CD4-positive, CD25-positive, alpha-beta regulatory T cell (primary cell): ENCODE results near the gene HHIPL1. TPM values are rescaled to one million over a fixed set of nuclear protein-coding genes. Genes with fewer than 3 reads are reported as not detected.

Source experiments
- ATAC-seq, 2 donors: fragments of 150-1000 bp; cut with Tn5 transposase; one replicate each; pipeline ENCODE4 v1.10.0; 2021; ENCODE audit warnings: low read depth in 2 of 2, moderate number of reproducible peaks in 2 of 2, moderate library complexity in 1 of 2
- DNase-seq, 3 donors: peaks; one replicate each; pipeline versions ENCODE4 v3.0.0 to v3.0.0-alpha.2; 2012 to 2022; ENCODE audit warnings: mixed read lengths in 1 of 3
- H3K27ac ChIP-seq: one replicate; pipeline ENCODE4 v1.7.0; 2013; ENCODE audit warnings: mild to moderate bottlenecking, low read length; ENCODE audit not compliant: insufficient read depth, poor library complexity, severe bottlenecking
- H3K27me3 ChIP-seq: one replicate; pipeline ENCODE4 v1.7.0; 2013; ENCODE audit warnings: low read length; ENCODE audit not compliant: control insufficient read depth, insufficient read depth
- H3K36me3 ChIP-seq: one replicate; pipeline ENCODE4 v1.7.0; 2013; ENCODE audit warnings: mild to moderate bottlenecking, low read length, moderate library complexity; ENCODE audit not compliant: control insufficient read depth, insufficient read depth
- H3K4me1 ChIP-seq: 2 replicates; pipeline ENCODE4 v1.7.0; 2013; ENCODE audit warnings: mild to moderate bottlenecking, low read length; ENCODE audit not compliant: insufficient read depth, control insufficient read depth, poor library complexity, severe bottlenecking
- H3K4me3 ChIP-seq: one replicate; pipeline ENCODE4 v1.7.0; 2013; ENCODE audit warnings: low read depth, mild to moderate bottlenecking, low read length, moderate library complexity
- H3K9me3 ChIP-seq, 2 experiments: 1 replicate in 1 of 2; 2 replicates in 1 of 2; pipeline ENCODE4 v1.7.0; 2013; ENCODE audit warnings: low read length in 2 of 2, mild to moderate bottlenecking in 1 of 2, moderate library complexity in 1 of 2; ENCODE audit not compliant: control insufficient read depth in 2 of 2
- H3K27ac Mint-ChIP-seq, 3 donors: one replicate each; pipeline ENCODE4 v1.8.0; 2020 to 2022; ENCODE audit warnings: mild to moderate bottlenecking in 3 of 3, mixed read lengths in 3 of 3, moderate library complexity in 2 of 3
- H3K27me3 Mint-ChIP-seq: one replicate; pipeline ENCODE4 v1.8.0; 2022; ENCODE audit warnings: mild to moderate bottlenecking, mixed read lengths
- H3K36me3 Mint-ChIP-seq: one replicate; pipeline ENCODE4 v1.8.0; 2020; ENCODE audit warnings: mixed read lengths
- H3K4me1 Mint-ChIP-seq, 4 donors: one replicate each; pipeline ENCODE4 v1.8.0; 2020 to 2022; ENCODE audit warnings: mixed read lengths in 4 of 4, mild to moderate bottlenecking in 1 of 4
- H3K4me3 Mint-ChIP-seq, 4 donors: one replicate each; pipeline ENCODE4 v1.8.0; 2020 to 2022; ENCODE audit warnings: mild to moderate bottlenecking in 4 of 4, mixed read lengths in 4 of 4, moderate library complexity in 3 of 4
- H3K9me3 Mint-ChIP-seq, 7 donors: one replicate each; pipeline ENCODE4 v1.8.0; 2020 to 2022; ENCODE audit warnings: mixed read lengths in 7 of 7, mild to moderate bottlenecking in 3 of 7, moderate library complexity in 2 of 7
- polyA plus RNA-seq, 4 donors: library from polyadenylated mRNA; unstranded; fragments of 300-500 nt; fragmentation: Illumina TruSeq; gene quantifications; one replicate each; pipeline ENCODE4 v1.2.3, GENCODE V29; 2021
- total RNA-seq: library from RNA; stranded (reverse); gene quantifications from one replicate; pipeline ENCODE4 v1.2.3, GENCODE V29; 2022

Gene HHIPL1
- total and polyA plus RNA-seq, 5 donors from 2014 or later: 0.23 TPM; not detected in 4

DNA sequence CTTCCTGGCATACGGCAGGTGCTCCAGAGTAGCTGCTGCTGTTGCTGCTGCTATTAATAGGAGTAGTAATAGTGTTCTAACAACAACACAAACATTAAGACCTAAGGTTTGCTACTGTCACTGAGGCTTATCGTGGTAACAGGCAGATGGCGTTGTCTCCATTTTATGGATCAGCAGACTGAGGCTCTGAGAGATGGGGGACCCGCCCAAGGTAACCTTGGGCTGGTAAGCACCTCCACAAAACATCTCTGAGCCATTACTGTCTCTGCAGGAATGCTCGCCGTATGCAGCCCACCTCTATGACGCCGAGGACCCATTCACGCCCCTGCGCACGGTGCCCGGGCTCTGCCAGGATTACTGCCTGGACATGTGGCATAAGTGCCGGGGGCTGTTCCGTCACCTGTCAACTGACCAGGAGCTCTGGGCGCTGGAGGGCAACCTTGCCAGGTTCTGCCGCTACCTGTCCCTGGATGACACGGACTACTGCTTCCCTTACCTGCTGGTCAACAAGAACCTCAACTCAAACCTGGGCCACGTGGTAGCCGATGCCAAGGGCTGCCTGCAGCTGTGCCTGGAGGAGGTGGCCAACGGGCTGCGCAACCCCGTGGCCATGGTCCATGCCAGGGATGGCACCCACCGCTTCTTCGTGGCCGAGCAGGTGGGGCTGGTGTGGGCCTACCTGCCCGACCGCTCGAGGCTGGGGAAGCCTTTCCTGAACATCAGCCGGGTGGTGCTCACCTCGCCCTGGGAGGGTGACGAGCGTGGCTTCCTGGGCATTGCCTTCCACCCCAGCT is 7.2 kb downstream of the HHIPL1 start:
- peaks cover 2% of the 10 kb centered on the region for H3K27me3 ChIP-seq
- no peaks in the 10 kb centered on the region for H3K36me3 ChIP-seq
- H3K27ac Mint-ChIP-seq: no peak overlapping the region
- no peaks in the 10 kb centered on the region for H3K4me1 ChIP-seq
- H3K27ac ChIP-seq: no peak overlapping the region
- H3K27me3 Mint-ChIP-seq: peaks cover 24% of the 10 kb centered on the region
- no peak for DNase-seq
- H3K36me3 Mint-ChIP-seq: no peaks in the 10 kb centered on the region
- no peak overlapping the region for H3K4me3 Mint-ChIP-seq
- ATAC-seq: no peak
- no peaks in the 10 kb centered on the region for H3K9me3 ChIP-seq
- H3K4me3 ChIP-seq: no peak overlapping the region
- no peaks in the 10 kb centered on the region for H3K4me1 Mint-ChIP-seq
- H3K9me3 Mint-ChIP-seq: peaks cover 0 to 3% (median 0%) of the 10 kb centered on the region in 7 donors

- Histone ChIP-seq H3K4me3 (no peak overlapping the region), H3K27me3 (peaks cover 12% of the 10 kb centered on the region), H3K9me3 (no peaks in the 10 kb centered on the region), H3K4me1 (no peaks in the 10 kb centered on the region), H3K27ac (no peak overlapping the region), H3K36me3 (no peaks in the 10 kb centered on the region)
- Mint-ChIP-seq H3K4me3 (no peak overlapping the region), H3K27ac (no peak overlapping the region), H3K9me3 (peaks cover 0 to 3% (median 0%) of the 10 kb centered on the region in 7 donors), H3K36me3 (no peaks in the 10 kb centered on the region), H3K27me3 (peaks cover 31% of the 10 kb centered on the region), H3K4me1 (peaks cover 0 to 3% (median 0%) of the 10 kb centered on the region in 4 donors)
- no peak for ATAC-seq
- no peak for DNase-seq
Measured at GRCh38 chr14:99654235-99654985, 9.5 kb downstream of the HHIPL1 start.

- Mint-ChIP-seq H3K4me3 (no peak overlapping the region), H3K27me3 (peaks cover 37% of the 10 kb centered on the region), H3K4me1 (peaks cover 0 to 5% (median 0%) of the 10 kb centered on the region in 4 donors), H3K27ac (no peak overlapping the region), H3K36me3 (no peaks in the 10 kb centered on the region), H3K9me3 (peaks cover 0 to 3% (median 0%) of the 10 kb centered on the region in 7 donors)
- no peaks in the 10 kb centered on the region for H3K36me3 ChIP-seq
- no peak overlapping the region for H3K27ac ChIP-seq
- H3K9me3 ChIP-seq: no peaks in the 10 kb centered on the region
- H3K27me3 ChIP-seq: peaks cover 12% of the 10 kb centered on the region
- no peak for DNase-seq
- no peak for ATAC-seq
- H3K4me1 ChIP-seq: no peaks in the 10 kb centered on the region
- H3K4me3 ChIP-seq: no peak overlapping the region
Measured at GRCh38 chr14:99655521-99655920, 10.6 kb downstream of the HHIPL1 start.

GRCh38 chr14:99656171-99656570 is 11.2 kb downstream of the HHIPL1 start:
- H3K4me1 ChIP-seq: no peaks in the 10 kb centered on the region
- H3K36me3 Mint-ChIP-seq: no peaks in the 10 kb centered on the region
- H3K36me3 ChIP-seq: no peaks in the 10 kb centered on the region
- no peak overlapping the region for H3K27ac ChIP-seq
- H3K9me3 ChIP-seq: no peaks in the 10 kb centered on the region
- no peak for DNase-seq
- H3K4me3 Mint-ChIP-seq: no peak overlapping the region
- H3K9me3 Mint-ChIP-seq: peaks cover 0 to 3% (median 0%) of the 10 kb centered on the region in 7 donors
- H3K4me1 Mint-ChIP-seq: peaks cover 0 to 5% (median 0%) of the 10 kb centered on the region in 4 donors
- no peak overlapping the region for H3K4me3 ChIP-seq
- no peak for ATAC-seq
- H3K27ac Mint-ChIP-seq: no peak overlapping the region
- peaks cover 15% of the 10 kb centered on the region for H3K27me3 ChIP-seq
- H3K27me3 Mint-ChIP-seq: peaks cover 35% of the 10 kb centered on the region

DNA sequence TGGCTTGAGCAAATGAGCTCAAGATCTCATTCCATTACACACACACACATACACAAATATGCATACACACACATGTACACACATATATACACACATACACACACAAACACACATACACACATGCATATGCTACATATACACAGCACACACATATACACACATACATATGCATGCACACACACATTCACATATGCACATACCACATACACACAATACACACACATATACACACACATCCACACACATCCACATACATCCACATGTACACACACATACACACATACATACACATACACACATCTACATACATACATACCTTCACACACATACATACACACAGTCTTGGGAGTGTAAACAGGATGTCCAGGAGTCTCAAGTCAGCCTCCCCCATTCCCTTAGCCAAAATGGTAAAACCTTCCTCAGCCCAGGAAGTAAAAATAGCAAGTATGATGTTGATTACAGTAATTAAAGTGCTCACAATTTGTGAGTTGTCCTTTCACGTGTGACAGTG is 12.8 kb downstream of the HHIPL1 start:
- no peak overlapping the region for H3K4me3 ChIP-seq
- DNase-seq: no peak
- no peak overlapping the region for H3K27ac Mint-ChIP-seq
- H3K36me3 Mint-ChIP-seq: no peaks in the 10 kb centered on the region
- peaks cover 0 to 5% (median 0%) of the 10 kb centered on the region in 4 donors for H3K4me1 Mint-ChIP-seq
- no peaks in the 10 kb centered on the region for H3K4me1 ChIP-seq
- no peaks in the 10 kb centered on the region for H3K36me3 ChIP-seq
- H3K9me3 ChIP-seq: no peaks in the 10 kb centered on the region
- H3K27ac ChIP-seq: no peak overlapping the region
- ATAC-seq: no peak
- peaks cover 42% of the 10 kb centered on the region for H3K27me3 Mint-ChIP-seq
- H3K9me3 Mint-ChIP-seq: peaks cover 0 to 3% (median 0%) of the 10 kb centered on the region in 7 donors
- H3K27me3 ChIP-seq: peaks cover 15% of the 10 kb centered on the region
- H3K4me3 Mint-ChIP-seq: no peak overlapping the region

DNA sequence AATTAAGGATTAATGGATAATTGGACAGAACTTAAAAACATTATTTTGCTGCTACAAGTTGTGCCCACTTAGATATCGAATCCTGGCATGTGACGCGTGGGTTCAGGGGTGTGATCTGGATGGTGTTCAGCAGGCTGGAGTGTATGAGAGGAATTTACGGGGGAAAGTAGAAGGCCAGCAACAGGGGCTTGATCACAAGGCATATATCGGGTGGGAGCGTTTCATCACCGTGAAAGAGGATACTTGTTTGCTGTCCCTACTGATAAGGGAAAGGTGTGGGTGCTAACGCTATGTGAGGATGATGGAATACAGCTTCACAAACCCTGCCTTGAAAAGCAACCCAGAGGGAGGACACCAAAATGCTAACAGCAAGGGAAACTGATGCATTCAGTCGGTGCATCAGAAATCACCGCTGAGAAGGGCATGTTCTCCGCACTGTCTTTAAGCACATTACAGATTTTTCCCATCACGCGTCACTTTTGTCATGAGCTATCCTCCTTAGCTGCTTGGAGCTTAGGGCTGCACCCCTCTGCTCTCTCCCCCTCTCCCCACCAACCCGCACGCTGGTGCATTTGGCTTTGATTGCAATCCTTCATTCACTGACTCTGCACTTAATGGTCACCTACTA is 13.4 kb downstream of the HHIPL1 start:
- Mint-ChIP-seq H3K36me3 (no peaks in the 10 kb centered on the region), H3K4me3 (no peak overlapping the region), H3K27ac (no peak overlapping the region), H3K27me3 (peaks cover 48% of the 10 kb centered on the region), H3K4me1 (peaks cover 0 to 5% (median 0%) of the 10 kb centered on the region in 4 donors), H3K9me3 (peaks cover 0 to 3% (median 0%) of the 10 kb centered on the region in 7 donors)
- no peaks in the 10 kb centered on the region for H3K36me3 ChIP-seq
- DNase-seq: no peak
- H3K27ac ChIP-seq: no peak overlapping the region
- no peaks in the 10 kb centered on the region for H3K9me3 ChIP-seq
- no peaks in the 10 kb centered on the region for H3K4me1 ChIP-seq
- no peak overlapping the region for H3K4me3 ChIP-seq
- H3K27me3 ChIP-seq: peaks cover 15% of the 10 kb centered on the region
- ATAC-seq: no peak

DNA sequence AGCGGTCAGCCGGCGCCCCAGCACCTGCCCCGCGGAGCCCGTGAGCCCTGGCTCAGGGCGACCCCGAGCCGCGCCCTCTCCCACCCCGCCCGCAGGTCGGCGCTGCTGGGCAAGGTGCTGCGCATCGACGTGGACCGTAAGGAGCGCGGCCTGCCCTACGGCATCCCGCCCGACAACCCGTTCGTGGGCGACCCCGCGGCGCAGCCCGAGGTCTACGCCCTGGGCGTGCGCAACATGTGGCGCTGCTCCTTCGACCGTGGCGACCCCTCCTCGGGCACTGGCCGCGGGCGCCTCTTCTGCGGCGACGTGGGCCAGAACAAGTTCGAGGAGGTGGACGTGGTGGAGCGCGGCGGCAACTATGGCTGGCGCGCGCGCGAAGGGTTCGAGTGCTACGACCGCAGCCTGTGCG is 14.4 kb downstream of the HHIPL1 start:
- Histone ChIP-seq H3K36me3 (no peaks in the 10 kb centered on the region), H3K4me3 (no peak overlapping the region), H3K27ac (no peak overlapping the region), H3K27me3 (peaks cover 15% of the 10 kb centered on the region), H3K4me1 (no peaks in the 10 kb centered on the region), H3K9me3 (no peaks in the 10 kb centered on the region)
- Mint-ChIP-seq H3K9me3 (peaks cover 0 to 2% (median 0%) of the 10 kb centered on the region in 7 donors), H3K27ac (no peak overlapping the region), H3K27me3 (peaks cover 48% of the 10 kb centered on the region), H3K4me3 (no peak overlapping the region), H3K4me1 (peaks cover 0 to 5% (median 0%) of the 10 kb centered on the region in 4 donors), H3K36me3 (no peaks in the 10 kb centered on the region)
- ATAC-seq: no peak
- DNase-seq: no peak
